NCI-H2171 (cell line): Measurements from ENCODE around the gene ESPN.
"Not testable (repeated sequence)": the region's sequence is repeated elsewhere in the genome, so short reads cannot be mapped to it uniquely, and the experiment has no call there.

ENCODE experiments used
- DNase-seq: peaks from one replicate; lab custom pipeline; 2025; lab: John Stamatoyannopoulos, UW

ESPN gene

GRCh38 chr1:6447818-6448748 lies 23.5 kb downstream of the ESPN start:
- peak; percentile 87 for DNase-seq

- peak; percentile 47 for DNase-seq
Measured at GRCh38 chr1:6448749-6449631, 24.4 kb downstream of the ESPN start.

- DNase-seq: no peak
Measured at GRCh38 chr1:6450005-6450450, 25.5 kb downstream of the ESPN start.

- not testable (repeated sequence) for DNase-seq
Measured at GRCh38 chr1:6450486-6450885, 25.9 kb downstream of the ESPN start.

- DNase-seq: no peak
Measured at GRCh38 chr1:6450943-6451373, 26.4 kb downstream of the ESPN start.

- not testable (repeated sequence) for DNase-seq
Measured at GRCh38 chr1:6453895-6454855, 29.6 kb downstream of the ESPN start.

- no peak for DNase-seq
Measured at GRCh38 chr1:6454856-6455751, 30.5 kb downstream of the ESPN start.

GRCh38 chr1:6455752-6456520 lies 31.4 kb downstream of the ESPN start:
- not testable (repeated sequence) for DNase-seq

GRCh38 chr1:6456800-6457466 lies 32.4 kb downstream of the ESPN start:
- no peak for DNase-seq

GRCh38 chr1:6459850-6460265 lies 35.3 kb downstream of the ESPN start:
- DNase-seq: no peak

GRCh38 chr1:6460301-6461050 lies 35.9 kb downstream of the ESPN start:
- no peak for DNase-seq

- DNase-seq: no peak
Measured at GRCh38 chr1:6461051-6461530, 36.5 kb downstream of the ESPN start.

- DNase-seq: no peak
Measured at GRCh38 chr1:6461538-6462411, 37.2 kb downstream of the ESPN start.

GRCh38 chr1:6462412-6463119 lies 38.0 kb downstream of the ESPN start:
- DNase-seq: no peak

- no peak for DNase-seq
Measured at GRCh38 chr1:6463120-6463412, 38.5 kb downstream of the ESPN start.

- DNase-seq: no peak
Measured at GRCh38 chr1:6464514-6464836, 39.9 kb downstream of the ESPN start.

GRCh38 chr1:6464915-6465314 lies 40.3 kb downstream of the ESPN start:
- DNase-seq: no peak
